Globus pallidus (tissue), 1 donor: ENCODE data around the gene XRN2.
"Not testable (repeated sequence)": the region's sequence is repeated elsewhere in the genome, so short reads cannot be mapped to it uniquely, and the experiment has no call there.

Experiments
- DNase-seq: peaks from one replicate; pipeline ENCODE4 v3.0.0-alpha.2; 2015; ENCODE audit warnings: low spot score

Gene XRN2

GRCh38 chr20:21344961-21345360 is 41.8 kb downstream of the XRN2 start:
- DNase-seq = no peak

GRCh38 chr20:21352703-21353102 is 49.6 kb downstream of the XRN2 start:
- DNase-seq = no peak

GRCh38 chr20:21353236-21353635 is 50.1 kb downstream of the XRN2 start:
- DNase-seq = no peak

GRCh38 chr20:21355981-21356380 is 52.9 kb downstream of the XRN2 start:
- no peak for DNase-seq

- DNase-seq = no peak
Measured at GRCh38 chr20:21356386-21356785, 53.3 kb downstream of the XRN2 start.

GRCh38 chr20:21357844-21358243 is 54.7 kb downstream of the XRN2 start:
- no peak for DNase-seq

- DNase-seq = no peak
Measured at GRCh38 chr20:21358737-21359136, 55.6 kb downstream of the XRN2 start.

- DNase-seq = no peak
Measured at GRCh38 chr20:21360705-21361104, 57.6 kb downstream of the XRN2 start.

- DNase-seq = no peak
Measured at GRCh38 chr20:21361266-21361665, 58.1 kb downstream of the XRN2 start.

GRCh38 chr20:21364413-21364812 is 61.3 kb downstream of the XRN2 start:
- no peak for DNase-seq

GRCh38 chr20:21365771-21366170 is 62.6 kb downstream of the XRN2 start:
- no peak for DNase-seq

- DNase-seq = not testable (repeated sequence)
Measured at GRCh38 chr20:21366273-21366672, 63.1 kb downstream of the XRN2 start.

- DNase-seq = no peak
Measured at GRCh38 chr20:21368791-21369190, 65.7 kb downstream of the XRN2 start.

- DNase-seq = no peak
Measured at GRCh38 chr20:21371193-21371592, 68.1 kb downstream of the XRN2 start.

- no peak for DNase-seq
Measured at GRCh38 chr20:21372016-21372415, 68.9 kb downstream of the XRN2 start.

- DNase-seq = no peak
Measured at GRCh38 chr20:21373436-21373835, 70.3 kb downstream of the XRN2 start.

- no peak for DNase-seq
Measured at GRCh38 chr20:21376626-21377025, 73.5 kb downstream of the XRN2 start.

GRCh38 chr20:21377701-21378100 is 74.6 kb downstream of the XRN2 start:
- no peak for DNase-seq

- DNase-seq = no peak
Measured at GRCh38 chr20:21378259-21378658, 75.1 kb downstream of the XRN2 start.

GRCh38 chr20:21380711-21381110 is 77.6 kb downstream of the XRN2 start:
- no peak for DNase-seq

GRCh38 chr20:21381619-21382018 is 78.5 kb downstream of the XRN2 start:
- DNase-seq = no peak

- DNase-seq = no peak
Measured at GRCh38 chr20:21384308-21384892, 81.3 kb downstream of the XRN2 start.

- no peak for DNase-seq
Measured at GRCh38 chr20:21386111-21386510, 83.0 kb downstream of the XRN2 start.

GRCh38 chr20:21387528-21387927 is 84.4 kb downstream of the XRN2 start:
- no peak for DNase-seq

- DNase-seq = no peak
Measured at GRCh38 chr20:21388566-21388965, 85.4 kb downstream of the XRN2 start.
